Femur (tissue), 1 donor: Measurements from ENCODE around the gene ZFP69.

Experiments used
- DNase-seq: peaks from one replicate; pipeline ENCODE4 v3.0.0-alpha.2; 2017

Gene ZFP69

DNA sequence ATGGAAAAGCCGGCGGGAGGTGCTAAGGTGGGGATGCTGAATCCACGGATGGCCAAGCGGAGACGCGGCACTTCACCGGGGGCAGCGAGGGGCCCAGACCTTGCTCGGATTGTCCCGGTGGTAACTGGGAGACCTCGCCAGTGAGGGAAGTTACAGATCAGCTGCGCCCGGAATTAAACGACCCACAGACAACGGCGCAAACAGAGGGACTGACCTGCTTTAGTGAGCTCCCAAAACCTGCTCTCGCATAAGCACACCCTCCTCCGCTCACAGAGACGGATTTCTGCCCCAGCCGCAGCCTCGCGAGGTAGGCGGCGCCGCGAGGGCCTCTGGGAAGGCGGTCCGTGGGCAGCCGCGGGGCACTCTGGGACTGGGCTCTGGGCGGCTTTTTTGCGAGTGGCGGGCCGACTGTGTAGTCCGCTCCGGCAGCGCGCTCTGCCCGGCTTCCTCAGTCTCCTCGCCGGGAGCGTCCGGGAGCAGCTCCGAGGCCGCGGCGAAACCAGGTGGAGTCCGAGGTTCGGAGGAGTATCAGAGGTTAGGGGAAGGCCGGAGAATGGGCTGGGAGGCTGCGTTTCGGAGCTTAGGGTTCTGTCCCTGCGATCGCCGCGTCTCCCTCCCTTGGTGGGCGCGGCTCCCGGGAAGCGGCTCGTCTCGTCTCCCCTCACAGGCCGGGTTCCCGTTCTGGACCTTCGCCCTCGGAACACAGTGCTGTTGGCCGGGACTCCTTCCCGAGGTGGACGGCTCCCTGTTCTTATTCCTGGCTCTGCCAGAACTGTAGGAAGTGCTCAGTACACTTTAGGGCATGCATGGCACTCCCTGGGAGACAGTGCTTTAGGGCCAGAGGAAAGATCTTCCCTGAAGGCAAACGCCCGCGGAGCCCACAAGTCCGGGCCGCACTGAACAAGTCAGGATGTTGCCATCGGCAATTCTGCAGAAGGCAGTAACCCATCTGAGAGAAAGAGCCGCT lies 31.6 kb downstream of the ZFP69 start, which contains the start of gene EXO5:
EXO5 (plus strand) TSS at position 393 of the 967 bp plus-strand sequence. CDS start 5,778 bp downstream, outside the sequence.
- DNase-seq, result peak; percentile 90

DNA sequence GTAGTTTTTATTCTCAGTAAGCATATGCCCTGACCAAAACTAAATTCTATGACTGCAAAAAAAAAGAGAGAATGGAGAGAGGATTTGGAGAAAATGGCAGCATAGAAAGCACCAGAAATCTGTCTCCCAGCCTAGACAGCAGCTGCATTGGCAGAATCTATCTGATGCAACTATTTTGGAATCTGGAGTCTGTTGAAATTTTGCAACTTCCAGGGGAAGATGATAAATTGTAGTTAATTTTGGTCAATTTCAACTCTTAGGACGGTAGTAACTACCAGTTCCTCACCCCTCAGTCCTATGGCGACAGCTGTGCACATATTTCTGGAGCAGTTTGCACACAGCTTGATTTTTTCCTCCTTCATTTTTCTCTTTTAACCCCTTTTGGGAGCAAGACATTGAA lies 42.4 kb downstream of the ZFP69 start:
- no peak for DNase-seq

DNA sequence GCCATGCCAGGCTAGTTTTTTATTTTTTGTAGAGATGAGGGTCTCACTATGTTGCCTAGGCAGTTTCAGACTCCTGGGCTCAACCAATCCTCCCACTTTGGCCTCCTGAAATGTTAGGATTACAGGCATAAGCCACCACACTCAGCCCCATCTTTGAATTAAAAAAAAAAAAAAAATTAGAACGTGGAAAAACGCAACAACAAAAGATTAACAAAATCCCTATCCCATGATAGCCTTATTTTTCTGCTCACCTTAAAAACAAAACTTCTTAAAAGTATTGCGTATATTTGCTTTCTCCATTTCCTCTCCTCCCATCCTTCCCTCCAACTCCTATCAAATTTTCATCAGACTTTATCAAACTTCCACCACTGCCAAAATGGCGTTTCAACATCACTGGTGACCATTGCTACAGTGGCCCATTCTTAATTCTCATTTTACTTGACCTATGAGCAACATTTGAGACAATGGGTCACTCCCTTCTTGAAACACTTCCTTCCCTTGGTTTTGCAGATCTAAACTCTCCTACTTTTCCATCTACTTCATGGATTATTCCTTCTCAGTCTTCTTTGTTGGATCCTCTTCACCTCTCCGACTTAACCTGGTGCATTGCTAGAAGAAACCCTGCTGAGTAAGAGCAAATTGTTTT lies 53.8 kb downstream of the ZFP69 start:
- no peak for DNase-seq

DNA sequence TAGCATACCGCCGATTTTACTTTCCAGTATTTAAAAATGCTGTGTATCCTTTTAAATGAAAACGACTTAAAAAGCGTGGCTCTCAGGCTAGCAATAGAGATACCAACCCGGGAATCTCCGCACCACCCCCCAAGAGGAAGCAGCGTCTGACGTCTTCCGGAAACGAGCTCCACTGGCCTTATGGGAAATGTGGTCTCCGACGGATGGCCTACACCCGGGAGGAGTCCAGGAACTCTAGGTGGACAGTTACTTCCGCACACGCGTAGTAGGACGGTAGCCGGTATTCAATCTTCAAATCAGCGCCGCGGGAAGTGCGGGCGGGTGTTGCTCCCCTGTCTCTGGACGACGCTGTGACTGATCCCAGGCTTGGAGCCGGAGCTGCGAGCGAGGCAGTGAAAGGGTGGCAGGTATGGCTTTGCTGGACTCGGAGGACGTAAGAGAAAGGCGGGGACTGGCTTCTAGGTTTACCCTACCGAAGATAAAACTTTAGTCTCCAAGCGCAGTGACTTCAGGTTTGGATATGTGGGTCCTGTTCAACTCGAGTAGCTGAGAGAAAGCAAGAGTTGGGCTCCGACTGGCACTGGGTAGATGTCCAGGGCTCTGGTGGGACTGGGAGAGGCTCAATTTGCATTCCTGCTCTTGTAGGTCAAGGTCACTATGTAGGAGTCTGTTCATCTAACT lies 54.4 kb downstream of the ZFP69 start, which contains the start of gene ZNF684:
ZNF684 (plus strand) TSS at position 257 of the 681 bp plus-strand sequence. CDS start 1,530 bp downstream, outside the sequence.
- peak; percentile 95 for DNase-seq

DNA sequence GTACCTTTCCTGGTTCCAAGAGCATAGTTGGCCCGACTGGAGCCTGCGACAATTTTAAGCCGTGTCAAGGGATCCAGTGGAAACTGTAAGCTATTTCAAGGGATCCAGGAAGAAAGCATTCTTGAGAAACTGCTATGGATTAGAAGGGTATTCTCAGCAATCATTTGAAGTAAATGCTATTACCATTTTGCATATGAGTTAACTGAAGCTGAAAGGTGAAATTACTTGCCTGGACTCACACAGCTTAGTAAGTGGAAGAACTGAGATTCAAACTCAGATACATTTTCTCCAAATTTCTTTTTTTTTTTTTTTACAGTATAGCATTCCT lies 54.9 kb downstream of the ZFP69 start:
- DNase-seq, result no peak

DNA sequence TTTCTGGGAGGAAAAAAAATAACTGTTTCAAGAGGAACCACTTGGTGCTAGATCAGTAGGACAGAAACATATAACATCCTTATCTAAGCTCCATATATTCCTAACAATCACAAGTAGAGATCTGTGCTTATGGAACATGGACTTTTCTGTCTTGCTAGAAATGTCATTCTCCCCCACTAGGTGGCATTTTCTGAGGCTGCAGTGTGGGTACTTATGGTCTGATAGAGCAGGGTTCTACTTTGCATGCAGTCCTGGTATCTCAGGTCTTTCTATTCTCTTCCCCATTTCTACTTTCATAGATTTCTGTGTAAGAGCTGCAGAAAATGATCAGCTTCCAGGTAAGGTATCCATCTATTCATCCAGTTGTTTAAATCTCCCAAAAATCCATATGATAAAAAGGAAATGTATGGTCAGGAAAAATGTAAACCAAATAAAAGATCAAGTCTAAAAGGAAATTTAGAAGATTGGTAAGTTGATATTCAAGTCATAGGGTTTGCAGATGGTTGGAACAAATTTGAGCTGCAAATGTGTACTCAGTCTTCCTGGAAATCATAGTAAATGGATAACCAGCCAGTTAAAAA lies 55.8 kb downstream of the ZFP69 start:
- DNase-seq, result no peak

DNA sequence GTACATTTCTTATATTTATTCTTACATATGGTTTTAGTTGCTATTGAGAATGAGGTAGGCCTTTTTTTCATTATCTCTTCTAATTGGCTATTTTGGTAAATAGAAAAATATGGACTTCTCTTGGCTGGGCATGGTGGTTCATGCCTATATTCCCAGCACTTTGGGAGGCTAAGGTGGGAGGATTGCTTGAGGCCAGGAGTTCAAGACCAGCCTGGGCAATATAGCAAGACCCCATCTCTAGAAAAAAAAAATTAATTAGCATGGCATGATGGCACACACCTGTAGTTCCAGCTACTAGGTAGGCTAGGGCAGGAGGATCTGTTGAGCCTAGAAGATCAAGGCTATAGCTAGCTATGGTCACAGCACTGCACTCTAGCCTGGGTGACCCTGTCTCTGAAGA lies 57.5 kb downstream of the ZFP69 start:
- no peak for DNase-seq

DNA sequence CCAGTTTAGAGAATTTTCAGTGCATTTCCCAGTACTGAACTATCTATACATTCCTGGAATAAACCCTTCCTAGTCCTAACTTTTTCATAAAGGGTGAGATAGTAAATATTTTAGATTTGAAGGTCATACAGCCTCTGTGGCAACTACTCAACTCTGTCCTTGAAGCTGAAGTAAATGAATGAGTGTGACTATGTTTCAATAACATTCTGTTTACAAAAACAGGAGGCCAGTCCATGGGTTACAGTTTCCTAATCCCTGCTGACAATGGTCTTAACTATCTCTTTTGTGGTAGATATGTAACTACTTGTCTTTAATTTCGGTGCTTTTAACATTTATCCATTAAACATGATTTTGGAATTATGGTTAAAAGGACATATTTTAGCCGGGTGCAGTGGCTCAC lies 58.6 kb downstream of the ZFP69 start:
- no peak for DNase-seq

DNA sequence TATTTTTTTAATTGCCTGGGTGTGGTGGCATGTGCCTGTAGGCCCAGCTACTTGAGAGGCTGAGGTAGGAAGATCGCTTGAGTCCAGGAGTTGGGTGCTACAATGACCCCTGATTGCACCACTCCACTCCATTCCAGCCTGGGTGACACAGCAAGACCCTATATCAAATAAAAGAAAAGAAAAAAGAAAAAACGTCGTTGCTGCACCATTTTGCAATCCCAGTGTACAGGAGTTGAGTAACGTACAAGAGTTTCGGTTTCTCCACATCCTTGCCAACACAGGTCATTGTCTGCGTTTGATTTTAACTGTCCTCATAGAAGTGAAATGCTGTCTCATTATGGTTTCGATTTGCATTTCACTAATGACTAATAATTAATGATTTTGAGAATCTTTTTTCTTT lies 62.2 kb downstream of the ZFP69 start:
- no peak for DNase-seq
